HG02678 (cell line): Measurements from ENCODE around the gene PDE1A.
"Not testable (repeated sequence)": the region's sequence is repeated elsewhere in the genome, so short reads cannot be mapped to it uniquely, and the experiment has no call there.

ENCODE experiments used
- ATAC-seq: cut with Tn5 transposase; IDR thresholded peaks from one replicate; pipeline ENCODE4 v1.9.1; 2021; ENCODE audit warnings: mild to moderate bottlenecking, moderate library complexity; ENCODE audit not compliant: unreplicated experiment

PDE1A gene

GRCh38 chr2:182410120-182410519 lies 16.7 kb downstream of the PDE1A start:
- no peak for ATAC-seq

GRCh38 chr2:182406221-182406620 lies 20.6 kb downstream of the PDE1A start:
- ATAC-seq = no peak

GRCh38 chr2:182404975-182405561 lies 21.8 kb downstream of the PDE1A start:
- ATAC-seq = no peak

- no peak for ATAC-seq
Observed at GRCh38 chr2:182404092-182404491, 22.7 kb downstream of the PDE1A start.

- no peak for ATAC-seq
Observed at GRCh38 chr2:182393270-182393760, 33.5 kb downstream of the PDE1A start.

DNA sequence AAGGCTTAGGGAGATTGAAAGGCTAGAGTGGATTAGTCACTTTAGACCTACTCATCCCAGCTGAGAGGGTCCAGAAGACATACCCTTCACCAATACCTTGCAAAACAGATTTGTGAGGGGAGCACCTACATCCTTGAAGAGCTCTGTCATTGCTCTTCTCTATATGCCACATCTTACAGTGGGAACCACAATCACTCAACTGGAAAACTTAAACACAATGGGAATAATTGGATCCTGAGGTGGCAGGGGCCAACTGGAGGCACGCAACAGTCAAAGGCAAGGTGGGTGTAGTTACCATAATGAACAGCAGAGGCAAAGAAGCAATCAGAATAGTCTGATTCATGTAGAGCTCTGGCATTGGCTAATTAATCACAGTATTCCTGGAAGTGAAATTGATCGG lies 35.4 kb downstream of the PDE1A start:
- ATAC-seq = no peak

- not testable (repeated sequence) for ATAC-seq
Observed at GRCh38 chr2:182386267-182386880, 40.5 kb downstream of the PDE1A start.

DNA sequence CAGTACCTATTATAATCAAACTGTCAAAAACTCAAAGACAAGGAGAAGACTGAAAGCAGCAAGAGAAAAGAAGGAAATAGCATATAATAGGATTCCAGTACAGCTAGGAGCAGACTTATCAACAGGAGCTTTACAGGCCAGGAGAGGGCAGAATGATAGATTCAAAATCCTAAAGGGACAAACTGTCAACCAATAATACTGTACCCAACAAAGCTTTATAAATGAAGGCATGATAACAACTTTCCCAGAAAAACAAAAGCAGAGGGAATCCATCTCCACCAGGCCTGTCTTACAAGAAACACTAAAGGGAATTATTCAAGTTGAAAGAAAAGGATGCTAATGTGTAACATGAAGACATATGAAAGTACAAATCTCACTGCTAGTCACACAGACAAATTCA lies 42.0 kb downstream of the PDE1A start:
- no peak for ATAC-seq

GRCh38 chr2:182381225-182381624 lies 45.6 kb downstream of the PDE1A start:
- no peak for ATAC-seq

GRCh38 chr2:182379241-182379640 lies 47.6 kb downstream of the PDE1A start:
- ATAC-seq = no peak

DNA sequence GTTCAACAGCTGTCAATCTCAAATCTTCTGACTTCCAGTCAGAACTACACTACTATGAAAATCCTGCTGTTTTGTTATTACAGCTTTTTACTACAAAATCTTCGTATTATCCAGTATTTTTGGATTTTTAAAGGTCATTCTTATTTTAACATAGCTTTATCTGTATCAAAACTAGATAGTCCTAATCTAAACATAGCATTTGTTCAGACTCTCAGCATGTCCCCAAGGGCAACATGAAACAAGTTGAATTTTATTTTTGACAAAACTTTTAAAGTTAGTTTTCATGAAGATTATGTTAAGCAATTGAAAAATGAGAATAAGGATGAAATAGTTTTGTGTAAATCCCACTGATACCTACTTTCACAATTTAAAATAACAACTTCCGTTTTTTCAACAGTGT lies 48.1 kb downstream of the PDE1A start:
- no peak for ATAC-seq

DNA sequence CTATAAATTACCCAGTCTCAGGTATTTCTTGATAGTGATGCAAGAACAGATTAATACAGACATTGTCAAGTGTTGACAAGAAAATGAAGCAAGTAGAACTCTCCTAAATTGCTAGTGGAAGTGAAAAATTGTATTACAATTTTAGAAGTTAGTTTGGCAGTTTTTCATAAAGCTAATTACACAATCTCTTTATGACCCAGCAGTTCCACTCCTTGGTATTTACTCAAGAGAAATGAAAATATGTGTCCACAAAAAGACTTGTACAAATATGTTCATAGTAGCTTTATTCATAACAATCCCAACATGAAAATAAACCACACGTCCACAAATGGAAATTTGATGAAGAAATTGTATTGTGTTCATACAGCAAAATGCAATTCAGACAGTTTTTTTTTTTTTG lies 49.4 kb downstream of the PDE1A start:
- ATAC-seq = no peak

GRCh38 chr2:182375862-182376261 lies 51.0 kb downstream of the PDE1A start:
- ATAC-seq = no peak

- ATAC-seq = no peak
Observed at GRCh38 chr2:182372661-182373060, 54.2 kb downstream of the PDE1A start.

DNA sequence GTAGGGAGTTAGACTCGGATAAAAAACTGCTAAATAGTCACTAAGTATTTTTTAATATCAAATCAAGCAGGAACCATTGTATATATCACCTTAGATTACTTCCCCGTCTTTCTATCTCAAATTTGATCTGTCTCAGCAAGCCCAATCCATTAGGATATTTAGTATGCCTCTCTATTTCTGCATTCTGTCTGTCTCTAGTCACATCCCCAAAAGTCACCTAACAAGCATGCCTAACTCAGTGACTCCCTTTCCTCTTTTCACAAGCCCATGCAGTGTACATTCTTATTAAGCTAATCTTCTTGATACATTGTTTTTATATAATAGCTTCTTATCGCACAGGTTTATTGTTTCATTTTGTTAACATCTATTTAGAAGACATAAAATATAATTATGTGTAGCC lies 57.8 kb downstream of the PDE1A start:
- ATAC-seq = no peak

DNA sequence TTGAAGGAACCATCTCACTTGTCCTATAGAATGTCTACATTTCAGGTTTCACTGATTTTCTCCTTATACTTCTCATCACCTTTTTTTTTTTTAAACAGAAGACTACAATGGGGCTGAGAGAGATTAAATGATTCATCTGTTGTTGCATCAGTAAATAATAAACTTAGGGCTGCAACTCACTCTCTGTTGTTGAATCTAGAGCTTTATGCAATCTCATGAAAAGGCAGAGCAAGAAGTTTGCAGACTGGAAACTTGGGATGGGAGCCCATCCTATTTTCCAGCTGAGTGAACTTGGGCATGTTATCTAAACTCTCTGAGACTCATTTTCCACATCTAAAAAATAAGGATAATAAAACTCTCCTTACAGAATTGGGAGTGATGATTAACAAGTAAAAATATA lies 58.4 kb downstream of the PDE1A start:
- ATAC-seq = no peak

- no peak for ATAC-seq
Observed at GRCh38 chr2:182367401-182367800, 59.4 kb downstream of the PDE1A start.

DNA sequence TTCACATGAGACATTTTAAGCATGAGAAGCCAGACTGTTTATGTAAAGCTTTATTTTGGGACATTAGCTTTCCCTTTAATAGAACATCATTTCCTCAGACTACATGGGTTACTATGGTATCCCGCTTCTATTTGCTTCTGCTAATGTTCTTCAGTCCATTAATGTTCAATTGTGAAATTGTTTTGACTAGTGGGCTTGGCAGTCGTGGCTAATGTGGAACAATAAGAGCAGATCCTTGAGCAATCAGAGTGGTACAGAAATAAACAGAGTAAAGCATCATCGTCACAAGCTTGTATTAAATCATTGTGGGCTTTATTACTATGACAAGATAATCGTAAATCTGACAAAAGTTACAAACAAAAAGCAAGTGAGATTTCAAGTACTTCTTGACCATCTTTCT lies 60.2 kb downstream of the PDE1A start:
- ATAC-seq = no peak

- no peak for ATAC-seq
Observed at GRCh38 chr2:182365855-182366254, 61.0 kb downstream of the PDE1A start.

- no peak for ATAC-seq
Observed at GRCh38 chr2:182361477-182361876, 65.4 kb downstream of the PDE1A start.

GRCh38 chr2:182360663-182361260 lies 66.1 kb downstream of the PDE1A start:
- no peak for ATAC-seq

DNA sequence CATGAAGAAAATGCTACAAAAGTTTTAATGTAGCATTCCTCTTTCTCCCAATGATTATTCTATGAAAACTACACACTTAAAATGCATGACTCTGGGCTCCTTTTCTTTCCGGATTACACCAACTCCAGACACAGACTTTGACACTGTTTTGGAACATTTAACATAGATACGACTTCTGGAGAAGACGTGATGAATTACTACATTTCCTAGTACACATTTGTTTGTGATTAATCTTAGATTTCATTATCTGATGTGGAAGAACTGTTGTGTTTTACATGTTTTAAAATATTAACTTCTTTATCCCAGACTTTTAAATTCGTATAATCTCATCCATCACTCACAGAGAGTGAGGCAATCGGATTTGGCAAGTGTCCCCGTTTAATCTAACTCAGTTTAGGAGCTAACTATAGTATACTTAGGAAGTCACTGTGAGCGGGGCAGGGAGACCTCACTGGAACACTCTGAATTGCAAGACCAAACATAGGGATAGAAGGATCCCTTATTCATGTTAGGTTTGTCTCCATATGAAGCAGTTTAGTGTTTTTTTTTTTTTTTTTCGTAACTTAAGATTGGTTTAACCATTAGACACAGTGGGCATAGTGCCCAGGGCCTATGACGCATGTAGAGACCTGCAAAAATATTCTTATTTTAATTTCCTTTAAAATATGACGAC lies 66.7 kb downstream of the PDE1A start:
- no peak for ATAC-seq
